Testis (tissue), 2 donors: ENCODE measurements around the gene CTAG2.

ENCODE experiments used
- CTCF ChIP-seq, 3 experiments: fragments of 450-650 bp in 2 of 3; fragments of 200-600 bp in 1 of 3; sonication (generic) in 1 of 3; IDR thresholded peaks; one replicate each; pipeline ENCODE4 v1.5.1; 2016 to 2019; ENCODE audit warnings: antibody characterized with exemption in 3 of 3, mild to moderate bottlenecking in 2 of 3, moderate library complexity in 1 of 3
- POLR2A ChIP-seq: fragments of 450-650 bp; IDR thresholded peaks from one replicate; pipeline ENCODE4 v1.6.1; 2017; ENCODE audit warnings: antibody characterized with exemption, mild to moderate bottlenecking, moderate library complexity

GRCh38 chrX:154652311-154653047 lies 900 bp downstream of the CTAG2 start:
- TF ChIP-seq CTCF (IDR thresholded peaks at IDR 0.05) = no peak
- TF ChIP-seq POLR2A = no peak
